Measurements from ENCODE around the gene KRT10. TPM values are rescaled to one million over a fixed set of nuclear protein-coding genes. Genes with fewer than 3 reads are reported as not detected.

Gene KRT10
- total and polyA plus RNA-seq, 9 of the 15 experiments (the other 6 are each of a cell fraction or from before 2014, with no cell fraction given), result 47.0 to 179 (median 76.2) TPM

DNA sequence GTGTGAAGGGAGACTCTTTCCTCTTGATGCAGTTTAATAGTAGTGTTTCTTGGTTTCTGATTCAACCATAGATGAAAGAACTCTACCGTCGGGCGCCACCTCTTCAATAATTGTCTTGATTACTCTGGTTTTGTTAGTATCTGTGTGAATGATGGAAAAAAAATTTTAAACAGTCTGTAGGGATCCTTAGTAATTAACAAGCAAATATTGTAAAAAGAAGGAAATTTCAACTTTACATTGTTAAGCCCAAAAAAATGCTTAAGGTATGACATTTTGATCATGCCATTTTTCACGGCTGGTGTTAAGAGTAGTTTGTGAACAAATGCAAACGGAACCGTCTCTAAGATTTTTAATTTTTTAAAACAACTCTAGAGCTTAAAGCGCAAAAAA lies 4.1 kb downstream of the KRT10 start (continued):
- TF ChIP-seq, protein P1, sequence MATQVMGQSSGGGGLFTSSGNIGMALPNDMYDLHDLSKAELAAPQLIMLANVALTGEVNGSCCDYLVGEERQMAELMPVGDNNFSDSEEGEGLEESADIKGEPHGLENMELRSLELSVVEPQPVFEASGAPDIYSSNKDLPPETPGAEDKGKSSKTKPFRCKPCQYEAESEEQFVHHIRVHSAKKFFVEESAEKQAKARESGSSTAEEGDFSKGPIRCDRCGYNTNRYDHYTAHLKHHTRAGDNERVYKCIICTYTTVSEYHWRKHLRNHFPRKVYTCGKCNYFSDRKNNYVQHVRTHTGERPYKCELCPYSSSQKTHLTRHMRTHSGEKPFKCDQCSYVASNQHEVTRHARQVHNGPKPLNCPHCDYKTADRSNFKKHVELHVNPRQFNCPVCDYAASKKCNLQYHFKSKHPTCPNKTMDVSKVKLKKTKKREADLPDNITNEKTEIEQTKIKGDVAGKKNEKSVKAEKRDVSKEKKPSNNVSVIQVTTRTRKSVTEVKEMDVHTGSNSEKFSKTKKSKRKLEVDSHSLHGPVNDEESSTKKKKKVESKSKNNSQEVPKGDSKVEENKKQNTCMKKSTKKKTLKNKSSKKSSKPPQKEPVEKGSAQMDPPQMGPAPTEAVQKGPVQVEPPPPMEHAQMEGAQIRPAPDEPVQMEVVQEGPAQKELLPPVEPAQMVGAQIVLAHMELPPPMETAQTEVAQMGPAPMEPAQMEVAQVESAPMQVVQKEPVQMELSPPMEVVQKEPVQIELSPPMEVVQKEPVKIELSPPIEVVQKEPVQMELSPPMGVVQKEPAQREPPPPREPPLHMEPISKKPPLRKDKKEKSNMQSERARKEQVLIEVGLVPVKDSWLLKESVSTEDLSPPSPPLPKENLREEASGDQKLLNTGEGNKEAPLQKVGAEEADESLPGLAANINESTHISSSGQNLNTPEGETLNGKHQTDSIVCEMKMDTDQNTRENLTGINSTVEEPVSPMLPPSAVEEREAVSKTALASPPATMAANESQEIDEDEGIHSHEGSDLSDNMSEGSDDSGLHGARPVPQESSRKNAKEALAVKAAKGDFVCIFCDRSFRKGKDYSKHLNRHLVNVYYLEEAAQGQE (IDR thresholded peaks at IDR 0.05; ENCODE audit: borderline replicate concordance), result 0 out of 2 replicates have a peak, but pooled peaks have one; percentile 3
- TF ChIP-seq, protein P1 (CRISPR knock-in tag; IDR thresholded peaks at IDR 0.05; ENCODE audit: low read depth), result no peak
- TF ChIP-seq ZNF830 (CRISPR knock-in tag; IDR thresholded peaks at IDR 0.05), result no peak
- no peak for TF ChIP-seq SP2 (IDR thresholded peaks at IDR 0.05; ENCODE audit: extremely low read depth, low read depth, low read length, poor library complexity, severe bottlenecking)
